HG03039 (cell line): ENCODE measurements around the gene MATN1.

Experiments
- ATAC-seq: cut with Tn5 transposase; IDR thresholded peaks from one replicate; pipeline ENCODE4 v1.9.1; 2021; ENCODE audit warnings: mild to moderate bottlenecking, moderate library complexity; ENCODE audit not compliant: unreplicated experiment

The MATN1 gene

DNA sequence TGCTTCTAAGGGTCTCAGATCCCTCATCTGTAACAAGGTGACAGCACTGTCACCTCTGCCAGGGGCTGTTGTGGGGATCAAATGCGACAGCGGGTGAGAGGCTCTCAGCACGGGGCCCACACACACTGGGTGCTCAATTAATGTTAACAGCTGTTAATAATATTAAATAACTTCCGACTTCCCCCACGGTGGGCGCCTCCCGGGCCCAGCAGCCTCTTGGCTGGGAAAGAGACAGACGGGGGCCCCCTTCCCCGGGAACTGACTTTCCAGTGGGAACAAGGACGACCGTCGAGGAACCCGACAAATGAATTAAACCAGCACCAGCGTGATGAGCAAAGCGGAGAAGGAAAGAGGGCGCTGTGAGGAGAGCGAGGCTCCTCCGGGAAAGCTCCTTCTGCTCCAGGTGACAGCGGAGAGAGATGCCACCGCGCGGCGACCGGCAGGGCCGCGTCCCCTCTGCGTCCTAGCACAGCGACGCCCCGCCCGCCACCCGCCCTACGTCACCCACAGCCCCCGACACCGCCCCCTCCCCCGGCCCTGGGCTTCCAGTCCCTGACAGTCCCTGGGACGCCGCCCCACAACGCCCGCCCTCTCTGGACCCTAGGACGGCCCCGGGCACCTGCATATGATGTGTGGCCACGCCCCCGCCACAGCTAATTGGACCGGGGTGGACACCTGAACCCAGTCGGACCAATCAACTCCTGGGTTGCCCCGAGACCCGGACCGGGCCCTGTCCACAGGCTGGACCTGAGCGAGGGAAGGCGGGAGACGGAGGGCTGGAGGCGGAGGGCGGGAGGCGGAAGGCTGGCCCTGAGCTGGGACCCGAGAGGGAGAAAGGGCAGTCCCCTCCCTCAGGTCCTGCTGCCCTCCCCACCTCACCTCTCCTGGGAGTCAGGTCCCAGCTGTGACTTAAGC lies 38.2 kb downstream of the MATN1 start:
- no peak for ATAC-seq

DNA sequence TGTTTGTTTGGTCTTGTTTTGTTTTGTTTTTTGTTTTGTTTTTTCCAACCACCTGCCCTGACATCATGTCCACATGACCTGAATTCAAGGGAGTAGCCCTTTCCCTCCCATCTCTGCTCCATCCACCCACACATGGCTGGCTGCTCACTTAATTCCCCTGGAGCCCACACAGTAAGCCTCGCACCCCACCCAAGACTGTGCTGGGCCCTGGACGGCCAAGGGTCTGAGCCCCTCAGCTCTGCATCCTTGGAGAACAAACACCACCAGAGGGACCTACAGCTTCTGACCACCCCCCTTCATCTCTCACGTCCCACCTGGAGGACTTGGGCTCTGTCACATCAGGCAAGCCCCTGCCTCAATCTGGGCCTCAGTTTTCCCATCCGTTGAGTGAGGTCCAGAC lies 39.1 kb downstream of the MATN1 start:
- ATAC-seq: no peak

DNA sequence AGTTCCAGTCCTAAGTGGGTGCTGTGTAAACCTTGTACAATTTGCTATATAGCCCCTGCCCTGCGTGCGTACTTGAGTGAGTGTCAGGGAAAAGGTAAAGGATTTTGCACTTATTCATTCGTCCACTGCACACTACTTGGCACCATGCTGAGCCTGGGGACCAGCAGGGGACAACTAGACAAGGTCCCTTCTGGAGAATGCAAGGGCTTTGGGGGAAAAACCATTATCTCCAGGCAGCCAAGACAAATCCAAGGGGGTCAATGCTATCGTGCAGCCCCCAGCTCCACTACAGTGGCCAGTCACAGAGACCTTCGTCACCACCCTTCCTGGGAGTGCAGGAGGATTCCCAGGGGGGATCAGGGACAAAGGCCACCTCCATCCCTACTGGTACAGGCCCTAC lies 39.7 kb downstream of the MATN1 start:
- no peak for ATAC-seq

DNA sequence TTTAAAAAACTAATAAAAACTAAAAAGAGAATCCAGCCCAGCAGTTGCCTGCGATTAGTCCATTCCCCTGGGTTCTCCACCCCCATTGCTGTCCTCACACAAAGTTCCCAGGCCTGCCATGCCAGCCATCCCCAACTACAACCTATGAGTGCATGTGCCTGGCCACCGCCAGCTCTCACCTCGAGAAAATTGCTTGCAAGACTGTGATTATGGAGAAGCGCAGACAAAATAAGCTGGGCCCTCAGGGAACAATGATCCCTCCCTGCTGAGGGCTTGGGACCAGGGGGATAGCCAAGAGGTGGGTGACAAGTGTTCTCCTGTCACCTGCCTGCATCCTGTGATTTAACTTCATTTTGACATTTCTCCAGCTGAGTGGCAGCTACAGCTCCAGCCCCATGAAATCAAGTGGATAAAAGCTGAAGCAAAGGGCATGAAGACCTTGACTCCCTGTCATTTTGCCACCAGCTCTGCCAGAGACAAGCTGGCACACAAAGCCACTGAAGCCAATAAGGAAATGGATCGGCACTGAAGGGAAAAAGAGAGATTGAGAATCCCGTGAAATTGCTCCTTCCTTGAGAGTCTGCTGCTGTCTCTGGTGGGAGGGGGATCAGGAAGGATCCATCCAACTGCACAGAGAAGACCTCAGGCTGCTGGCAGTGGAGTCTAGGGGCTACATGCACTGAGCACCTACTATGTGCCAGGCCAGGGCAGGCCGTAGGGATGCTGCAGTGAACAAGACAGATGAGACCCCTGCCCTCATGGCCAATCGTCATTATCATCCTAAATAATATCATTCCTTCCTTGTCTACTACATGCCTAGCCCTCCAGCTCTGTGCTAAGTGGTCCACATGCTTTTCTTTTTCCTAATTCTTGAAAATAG lies 40.7 kb downstream of the MATN1 start:
- no peak for ATAC-seq

- no peak for ATAC-seq
Observed at GRCh38 chr1:30681782-30682181, 41.6 kb downstream of the MATN1 start.

GRCh38 chr1:30680879-30681278 lies 42.5 kb downstream of the MATN1 start:
- ATAC-seq: no peak

- ATAC-seq: no peak
Observed at GRCh38 chr1:30680429-30680828, 43.0 kb downstream of the MATN1 start.

DNA sequence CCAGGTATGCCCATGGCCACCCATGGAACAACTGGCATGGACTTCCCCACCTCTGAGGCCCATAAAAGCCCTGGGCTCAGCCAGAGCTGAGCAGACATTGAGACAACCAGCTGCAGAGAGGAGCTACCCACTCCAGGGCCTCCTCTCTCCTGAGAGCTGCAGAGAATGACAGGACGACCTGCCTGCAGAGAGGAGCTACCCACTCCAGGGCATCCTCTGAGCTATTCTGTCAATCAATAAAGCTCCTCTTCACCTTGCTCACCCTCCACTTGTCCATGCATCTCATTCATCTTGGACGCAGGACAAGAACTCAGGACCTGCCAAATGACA lies 43.4 kb downstream of the MATN1 start:
- ATAC-seq: no peak

- ATAC-seq: no peak
Observed at GRCh38 chr1:30679201-30679975, 44.0 kb downstream of the MATN1 start.

GRCh38 chr1:30678209-30678608 lies 45.2 kb downstream of the MATN1 start:
- no peak for ATAC-seq

- no peak for ATAC-seq
Observed at GRCh38 chr1:30677471-30677870, 45.9 kb downstream of the MATN1 start.

GRCh38 chr1:30675761-30676160 lies 47.6 kb downstream of the MATN1 start:
- no peak for ATAC-seq

DNA sequence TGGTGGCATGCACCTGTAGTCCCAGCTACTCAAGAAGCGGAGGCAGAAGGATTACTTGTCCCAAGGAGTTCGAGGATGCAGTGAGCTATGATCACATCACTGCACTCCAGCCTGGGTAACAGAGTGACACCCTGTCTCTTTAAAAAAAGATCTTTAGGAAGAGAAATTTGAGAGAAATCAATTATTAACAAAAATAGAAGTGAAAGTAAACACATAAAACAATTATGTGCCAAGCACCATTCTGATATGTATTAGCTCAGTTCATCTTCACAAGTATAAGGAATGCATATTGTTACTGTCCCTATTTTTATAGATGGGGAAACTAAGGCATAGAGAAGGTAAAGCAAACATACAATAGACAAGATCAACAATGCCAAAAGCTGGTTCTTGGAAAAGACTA lies 48.1 kb downstream of the MATN1 start:
- ATAC-seq: no peak

DNA sequence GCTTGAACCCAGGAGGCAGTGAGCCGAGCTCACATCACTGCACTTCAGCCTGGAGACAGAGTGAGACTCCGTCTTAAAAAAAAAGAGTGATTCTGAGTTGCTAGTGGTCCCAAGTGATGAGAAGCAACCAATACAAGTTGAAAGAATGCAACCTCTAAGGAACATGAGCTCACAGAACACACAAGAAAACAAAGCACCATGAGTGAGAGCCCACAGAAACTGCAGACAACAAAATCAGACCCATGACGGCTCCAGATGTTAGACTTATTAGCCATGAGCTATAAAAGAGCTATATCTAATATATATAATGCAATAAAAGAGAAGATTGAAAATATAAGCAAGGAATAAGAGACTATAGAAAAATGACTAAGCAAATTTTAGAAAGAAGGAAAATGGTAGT lies 50.0 kb downstream of the MATN1 start:
- no peak for ATAC-seq

- ATAC-seq: no peak
Observed at GRCh38 chr1:30672661-30673060, 50.7 kb downstream of the MATN1 start.

- ATAC-seq: no peak
Observed at GRCh38 chr1:30670240-30671060, 52.9 kb downstream of the MATN1 start.

GRCh38 chr1:30668546-30669327 lies 54.6 kb downstream of the MATN1 start:
- ATAC-seq: no peak

DNA sequence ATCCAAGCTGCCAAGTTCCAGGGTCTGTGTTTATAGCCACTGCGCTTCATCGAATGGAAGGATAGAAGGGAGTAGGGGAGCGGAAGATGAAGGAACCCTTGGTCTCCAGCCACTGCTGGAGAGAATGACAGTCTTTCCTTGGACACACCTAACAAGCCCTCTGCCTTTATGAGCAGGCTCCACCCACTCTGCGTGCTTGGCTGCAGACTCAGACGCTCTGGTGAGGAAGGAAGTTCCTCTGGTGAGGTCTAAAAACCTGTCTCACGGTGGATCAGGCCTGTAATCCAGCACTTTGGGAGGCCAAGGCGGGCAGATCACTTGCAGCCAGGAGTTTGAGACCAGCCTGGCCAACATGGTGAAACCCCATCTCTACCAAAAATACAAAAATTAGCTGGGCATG lies 55.4 kb downstream of the MATN1 start:
- no peak for ATAC-seq

DNA sequence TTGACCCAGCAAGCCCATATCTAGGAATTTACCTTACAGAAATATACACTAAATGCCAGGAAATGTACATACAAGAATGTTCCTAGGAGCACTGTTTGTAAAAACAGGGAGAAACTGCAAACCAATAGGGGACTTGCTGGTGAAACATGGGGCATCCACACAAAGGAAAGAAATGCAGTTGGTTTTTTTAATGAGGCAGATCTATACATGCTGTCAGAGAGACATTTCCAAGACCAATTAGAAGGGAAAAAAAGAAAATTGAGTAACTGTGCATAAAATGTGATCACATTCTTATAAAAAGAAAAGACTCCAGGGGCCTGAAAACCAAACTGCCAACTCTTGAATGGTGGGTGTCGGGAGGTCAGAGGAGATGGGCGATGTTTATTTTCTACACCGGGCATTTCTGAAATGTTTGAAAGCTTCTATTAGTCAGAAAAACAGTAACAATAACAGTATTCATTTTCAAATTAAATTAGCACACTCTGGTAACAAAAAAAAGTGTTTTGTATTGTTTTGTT lies 56.6 kb downstream of the MATN1 start:
- ATAC-seq: no peak
